Stimulated activated CD8-positive, alpha-beta memory T cell treated with anti-CD3 and anti-CD28 coated beads, Interleukin-4, amount 100 ng/mL, for 1 hour (primary cell): ENCODE results near the gene AIG1.
"Not testable (repeated sequence)": the region's sequence is repeated elsewhere in the genome, so short reads cannot be mapped to it uniquely, and the experiment has no call there.

Experiments
- DNase-seq, 2 donors: peaks; one replicate each; pipeline ENCODE4 v3.0.0-alpha.2; 2020; ENCODE audit warnings: low read depth in 2 of 2, low spot score in 1 of 2

The AIG1 gene

DNA sequence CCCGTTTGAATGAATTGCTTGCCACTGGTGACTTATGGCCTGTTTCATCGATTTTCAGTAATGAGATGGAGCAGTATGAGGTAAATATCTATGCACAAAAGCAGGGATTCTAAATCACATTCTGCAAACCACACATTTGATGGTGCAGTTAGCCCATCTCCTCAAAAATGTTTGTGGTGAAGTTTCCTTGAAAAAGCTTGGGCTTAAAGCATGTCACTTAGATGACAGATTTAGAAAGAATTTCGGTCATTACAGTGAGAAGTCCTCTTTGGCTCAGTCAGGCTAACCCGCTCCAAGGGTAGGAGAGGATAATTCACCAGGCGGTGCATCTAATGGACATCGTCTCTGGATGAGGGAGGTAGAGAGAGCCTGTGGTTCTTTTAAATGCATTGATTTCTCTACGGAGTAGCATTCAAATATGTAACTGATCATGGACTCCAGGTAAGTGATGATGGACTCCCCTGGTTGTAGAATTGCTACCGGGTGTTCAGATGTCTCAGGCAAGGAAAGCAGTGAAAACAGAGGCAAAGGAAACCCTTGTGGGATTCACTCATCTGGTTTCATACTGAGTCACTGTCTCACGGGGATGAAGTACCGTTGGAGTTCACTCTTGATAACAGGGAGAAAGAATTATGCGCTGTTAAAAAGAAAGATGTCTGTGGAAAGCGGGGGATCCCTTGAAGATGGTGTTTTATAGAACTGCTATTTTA is 65.3 kb downstream of the AIG1 start:
- no peak for DNase-seq

DNA sequence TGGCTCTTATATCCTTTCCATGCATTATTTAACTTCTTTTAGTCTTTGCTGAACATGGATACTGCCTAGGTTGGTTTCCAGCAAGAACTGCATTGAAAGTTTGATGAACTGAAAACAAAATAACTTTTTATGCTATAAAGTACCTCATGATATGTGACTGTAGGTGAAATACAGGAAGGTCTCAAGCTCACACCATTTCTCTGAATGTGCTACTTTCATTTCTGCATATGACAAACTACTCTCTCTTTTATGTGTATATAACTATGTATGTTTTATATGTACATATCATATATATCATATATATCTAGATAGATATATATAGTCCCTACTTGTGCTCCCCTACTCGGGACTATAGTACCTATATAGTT is 65.9 kb downstream of the AIG1 start:
- DNase-seq = no peak

DNA sequence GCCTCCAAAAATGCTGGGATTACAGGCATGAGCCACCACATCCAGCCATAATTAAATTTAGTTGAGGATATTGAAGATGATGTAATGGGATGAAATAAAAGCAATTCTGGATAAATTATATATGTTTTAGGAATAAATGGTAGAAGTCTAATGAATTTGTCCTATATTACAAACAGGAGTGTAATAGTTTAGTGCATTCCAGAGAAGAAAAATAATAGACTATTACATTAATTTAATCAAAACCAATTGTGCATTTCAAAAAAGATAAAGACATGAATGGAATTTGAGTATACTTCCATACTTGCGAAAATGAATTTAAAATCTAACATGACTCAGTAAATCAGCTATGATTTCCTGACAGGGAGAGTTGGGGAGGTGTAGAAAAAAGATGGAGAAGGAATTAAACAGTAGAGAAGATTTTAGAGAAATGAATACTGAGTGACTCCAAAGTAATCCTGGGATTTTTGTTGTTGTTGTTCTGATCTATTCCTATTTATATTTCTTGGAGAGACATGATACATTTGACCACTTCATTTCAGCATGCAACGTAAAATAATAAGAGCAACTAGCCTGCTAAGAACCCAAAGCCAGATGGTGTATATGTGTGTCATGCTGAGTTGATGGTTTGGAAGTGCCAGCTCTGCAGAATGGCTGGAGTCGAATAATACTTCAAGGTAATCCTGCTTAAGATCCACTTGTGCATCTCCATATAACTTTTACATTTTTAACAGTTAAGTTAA is 67.4 kb downstream of the AIG1 start:
- DNase-seq = no peak

DNA sequence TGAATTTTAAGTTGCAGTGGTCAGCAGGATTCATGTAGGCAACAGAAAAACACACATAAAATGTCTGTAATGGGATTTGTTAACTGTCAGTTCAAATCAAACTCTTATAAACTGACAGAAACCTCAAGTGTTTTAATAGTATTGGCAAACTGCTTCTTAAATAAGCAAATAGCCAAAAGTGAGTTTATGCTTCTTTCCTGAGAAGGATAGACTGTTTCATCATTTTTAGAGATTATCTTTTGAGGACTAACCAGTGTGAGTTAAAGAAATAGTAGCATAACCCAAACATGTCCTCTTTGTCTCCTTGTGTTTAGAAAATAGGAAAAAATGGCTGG is 68.0 kb downstream of the AIG1 start:
- DNase-seq = no peak

DNA sequence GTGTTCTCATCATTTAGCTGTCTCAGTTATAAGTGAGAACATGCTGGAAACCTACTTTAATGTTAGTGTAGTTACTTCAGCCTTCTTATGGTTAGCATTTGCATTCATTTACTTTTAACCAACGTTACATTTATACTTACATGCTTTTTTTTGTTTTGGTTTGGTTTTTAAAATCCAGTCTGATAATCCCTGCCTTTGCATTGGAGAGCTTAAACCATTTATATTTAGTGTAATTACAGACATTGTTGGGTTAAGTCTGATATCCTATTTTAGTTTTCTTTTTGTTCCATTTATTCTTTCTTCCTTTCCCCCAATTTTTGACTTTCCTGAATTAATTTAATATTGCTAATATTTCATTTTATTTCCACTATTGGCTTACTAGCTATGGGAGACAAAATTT is 70.2 kb downstream of the AIG1 start:
- DNase-seq = no peak

DNA sequence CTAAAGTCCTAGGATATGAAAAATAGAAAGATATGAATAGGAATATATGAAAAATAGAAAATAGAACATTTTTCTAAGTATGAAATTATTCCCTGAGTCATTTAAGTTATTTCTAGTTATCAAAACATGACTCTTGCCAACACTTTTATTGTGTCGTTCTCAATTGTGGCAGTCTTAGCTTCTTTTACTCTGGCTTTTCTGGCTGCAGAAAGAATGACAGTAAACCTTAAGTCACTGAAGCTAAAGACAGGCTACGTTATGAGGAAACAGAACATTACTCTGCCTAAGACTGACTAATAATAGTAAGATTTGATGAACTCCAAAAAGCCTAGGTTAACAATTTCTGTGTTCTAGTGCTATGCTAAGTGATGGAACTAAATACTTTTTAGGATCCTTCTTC is 74.6 kb downstream of the AIG1 start:
- DNase-seq = no peak

DNA sequence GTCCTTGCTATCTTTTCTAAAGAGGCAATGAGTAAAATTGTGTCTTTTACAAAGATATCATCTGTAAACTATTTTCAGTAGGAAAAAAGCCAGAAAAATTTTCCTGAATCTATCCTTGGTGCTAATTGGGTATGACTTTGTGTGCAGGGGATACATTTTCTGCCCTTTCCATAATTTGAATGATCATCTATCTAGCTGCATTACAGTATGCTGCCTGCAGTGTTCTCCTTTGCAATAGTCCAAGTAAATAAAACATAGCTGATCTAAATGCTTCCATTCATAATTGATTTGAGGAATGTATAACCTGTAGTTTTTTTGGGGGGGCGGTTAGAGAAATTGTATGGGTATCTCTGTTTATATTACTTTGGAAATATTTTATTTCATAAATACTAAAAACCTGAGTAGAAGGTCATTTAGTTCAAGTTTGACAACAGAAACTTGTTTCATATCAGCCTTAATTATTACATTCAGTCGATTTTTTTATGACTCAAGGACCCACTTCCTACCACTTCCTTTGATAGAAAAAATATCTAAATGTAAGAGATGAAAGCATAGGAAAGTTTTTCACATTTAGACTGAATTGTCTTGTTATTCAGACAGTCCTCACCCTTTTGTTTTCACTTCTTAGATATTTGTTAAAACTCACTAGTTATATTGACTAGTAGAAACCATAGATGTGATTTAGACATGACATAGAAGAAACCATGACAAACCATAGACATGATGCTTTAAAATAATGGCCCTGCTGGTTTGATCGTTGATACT is 75.3 kb downstream of the AIG1 start:
- DNase-seq = no peak

DNA sequence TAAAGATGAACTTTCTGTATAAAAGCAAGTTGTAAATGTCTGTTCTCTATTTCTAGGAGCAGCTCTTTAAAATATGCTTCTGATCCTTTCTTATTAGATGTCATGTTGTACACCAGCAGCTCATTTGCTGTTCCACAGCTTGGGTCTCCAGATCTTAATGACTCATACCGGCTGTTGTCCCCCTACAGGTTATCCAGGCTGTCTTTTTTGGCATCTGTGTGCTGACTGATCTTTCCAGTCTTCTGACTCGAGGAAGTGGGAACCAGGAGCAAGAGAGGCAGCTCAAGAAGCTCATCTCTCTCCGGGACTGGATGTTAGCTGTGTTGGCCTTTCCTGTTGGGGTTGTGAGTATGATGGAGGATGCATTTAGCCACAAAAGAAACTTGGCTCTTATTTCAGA is 76.0 kb downstream of the AIG1 start:
- no peak for DNase-seq

DNA sequence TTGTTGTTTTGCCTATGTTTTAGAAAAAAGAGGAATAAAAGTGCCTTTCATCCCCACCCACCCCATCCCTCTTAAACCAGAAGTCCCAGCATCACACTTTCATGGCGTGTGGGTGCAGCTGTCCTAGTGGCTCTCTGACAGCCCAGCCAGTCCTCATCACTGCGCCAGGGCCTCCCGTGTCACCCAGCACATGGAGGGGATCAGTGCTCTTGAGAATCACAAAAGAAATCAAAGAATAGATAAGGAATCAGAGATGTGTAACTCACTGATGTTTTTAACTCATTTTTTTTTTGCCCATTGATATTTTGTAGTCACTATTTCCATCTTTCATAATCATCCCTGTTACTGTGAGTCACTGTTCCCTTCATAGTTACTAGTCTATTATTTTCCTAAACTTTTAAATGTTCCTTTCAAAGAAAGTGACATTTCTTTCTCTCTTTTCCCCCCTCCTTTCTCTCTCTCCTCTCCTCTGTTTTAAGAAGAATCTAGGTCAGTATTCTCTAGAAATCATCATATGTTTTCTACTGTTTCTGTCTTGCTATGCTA is 78.6 kb downstream of the AIG1 start:
- no peak for DNase-seq

DNA sequence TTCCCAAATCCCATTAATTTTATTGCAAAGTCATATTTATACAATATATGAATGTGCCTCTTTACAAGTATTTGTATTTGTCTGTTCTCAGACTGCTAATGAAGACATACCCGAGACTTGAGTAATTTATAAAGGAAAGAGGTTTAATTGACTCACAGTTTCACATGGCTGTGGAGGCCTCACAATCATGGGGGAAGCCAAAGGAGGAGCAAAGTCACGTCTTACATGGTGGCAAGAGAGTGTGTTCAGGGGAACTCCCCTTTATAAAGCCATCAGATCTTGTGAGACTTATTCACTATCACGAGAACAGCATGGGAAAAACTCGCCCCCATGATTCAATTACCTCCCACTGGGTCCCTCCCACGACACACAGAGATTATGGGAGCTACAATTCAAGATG is 79.2 kb downstream of the AIG1 start:
- DNase-seq = not testable (repeated sequence)

DNA sequence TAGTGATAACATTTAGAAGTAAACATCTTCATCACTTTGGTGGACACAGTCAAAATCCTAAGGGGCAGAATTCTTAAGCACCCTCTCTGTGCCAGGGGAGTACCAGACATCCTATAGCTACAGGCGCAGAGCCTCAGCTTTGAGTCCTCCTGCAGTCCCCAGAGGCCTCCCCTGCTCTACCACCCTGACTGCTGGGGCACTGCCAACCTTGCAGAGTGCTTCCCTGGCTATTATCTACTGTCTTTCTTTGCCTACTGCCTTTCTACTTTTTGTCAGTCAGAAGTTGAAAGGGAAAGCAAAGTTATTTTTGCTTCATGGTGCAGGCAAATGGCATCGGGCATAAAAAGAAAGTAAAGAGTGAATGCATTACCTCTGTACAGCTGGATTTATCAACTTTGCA is 80.1 kb downstream of the AIG1 start:
- no peak for DNase-seq

DNA sequence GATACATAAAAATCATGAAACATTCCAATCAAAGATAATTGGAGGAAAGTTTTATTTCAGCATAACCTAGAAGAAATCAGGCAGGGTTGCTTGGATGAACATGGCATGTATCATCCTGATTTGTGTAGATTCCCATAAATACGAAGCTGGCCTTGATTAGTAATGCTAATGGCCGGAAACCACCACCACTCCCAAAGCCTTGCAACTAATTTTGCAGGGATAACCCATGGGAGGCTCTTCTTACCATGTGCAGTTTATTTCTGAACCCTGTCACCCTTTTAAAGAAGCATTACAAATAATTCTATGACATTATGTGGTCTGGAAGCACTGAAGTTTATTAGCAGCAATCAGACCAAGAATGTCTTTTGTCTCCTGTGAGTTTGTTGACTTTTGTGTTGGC is 80.8 kb downstream of the AIG1 start:
- no peak for DNase-seq

DNA sequence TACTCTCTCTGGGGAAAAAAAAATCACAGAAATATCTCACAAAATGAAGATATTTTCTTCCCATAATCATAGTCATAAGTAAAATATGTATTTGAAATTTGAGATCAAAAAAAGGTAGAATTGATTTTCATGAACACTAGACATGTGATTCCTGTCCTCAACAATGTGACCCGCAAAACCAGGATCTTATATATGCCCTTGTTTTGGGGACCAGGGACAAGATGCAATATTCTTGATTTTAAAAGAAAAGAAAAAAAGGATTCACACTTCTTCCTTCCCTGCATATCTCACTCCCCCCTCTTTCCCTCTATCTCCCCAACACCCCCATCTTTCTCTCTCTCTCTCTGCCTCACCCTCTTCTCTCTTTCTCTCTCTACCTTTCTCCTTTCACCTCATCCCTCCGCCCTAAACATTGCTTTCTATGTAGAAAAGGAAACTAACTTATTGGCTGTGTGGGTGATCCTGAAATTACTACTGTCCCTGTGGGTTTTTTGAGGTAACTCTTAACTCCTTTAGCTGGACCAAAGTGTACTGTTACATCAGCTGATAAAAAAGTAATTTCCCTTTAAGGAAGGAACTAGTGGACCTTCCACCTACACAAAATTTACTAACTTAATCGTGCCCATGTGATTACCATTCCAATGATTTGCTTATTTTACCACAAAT is 85.6 kb downstream of the AIG1 start:
- DNase-seq = no peak

DNA sequence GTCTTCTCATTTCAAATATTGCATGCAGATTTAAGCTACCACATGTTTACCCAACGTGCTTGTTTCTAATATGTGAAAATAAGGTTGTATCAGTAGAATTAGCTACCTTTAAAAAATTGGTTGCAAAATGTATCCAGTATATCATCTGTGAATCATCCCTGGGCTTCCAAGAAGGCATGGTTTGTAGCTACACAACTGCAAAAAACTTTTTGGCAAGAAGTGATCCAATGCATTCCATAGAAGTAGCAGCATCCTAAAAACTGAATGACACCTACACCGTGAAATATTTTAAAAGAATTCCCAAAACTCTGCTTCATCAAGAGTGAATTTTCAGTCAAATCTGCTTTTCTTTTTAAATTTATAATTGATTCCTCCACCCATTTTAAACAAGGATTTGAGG is 89.1 kb downstream of the AIG1 start:
- no peak for DNase-seq

DNA sequence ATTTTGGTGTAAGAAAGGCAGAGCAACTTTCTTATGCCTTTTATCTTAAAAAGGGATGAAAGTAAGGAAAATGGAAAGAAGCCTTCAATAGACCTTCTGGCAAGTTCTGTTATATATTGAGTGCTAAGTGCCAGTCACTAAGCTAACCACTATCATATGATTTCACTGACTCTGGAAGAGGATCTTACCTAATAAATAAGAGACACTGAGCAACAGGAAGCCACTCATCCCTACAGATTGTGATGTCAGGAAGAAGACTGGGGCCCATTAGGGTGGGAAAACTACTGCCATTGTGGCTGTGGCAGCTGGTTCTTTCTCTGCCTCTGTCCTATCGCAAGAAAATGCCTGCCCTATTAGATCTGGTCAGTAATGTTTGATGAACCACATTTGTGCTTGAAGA is 89.6 kb downstream of the AIG1 start:
- no peak for DNase-seq

DNA sequence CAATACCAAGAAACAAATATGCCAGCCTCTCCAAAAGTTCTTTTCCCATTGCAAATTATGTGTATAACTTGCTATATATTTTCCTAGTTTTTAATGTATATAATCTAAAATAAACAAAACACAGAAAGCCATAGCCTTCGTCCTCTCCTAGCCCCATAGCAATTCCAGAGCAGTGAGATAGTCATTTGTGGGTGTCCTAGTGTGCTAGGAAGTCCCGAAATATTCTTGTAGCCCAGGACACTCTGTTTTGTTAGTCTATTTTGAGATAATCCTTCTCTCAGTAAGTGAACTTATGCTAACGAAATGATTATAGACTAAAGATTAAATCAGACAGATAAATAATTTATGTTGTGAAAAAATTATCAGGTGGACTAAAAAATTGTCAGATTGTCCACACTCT is 90.7 kb downstream of the AIG1 start:
- no peak for DNase-seq

DNA sequence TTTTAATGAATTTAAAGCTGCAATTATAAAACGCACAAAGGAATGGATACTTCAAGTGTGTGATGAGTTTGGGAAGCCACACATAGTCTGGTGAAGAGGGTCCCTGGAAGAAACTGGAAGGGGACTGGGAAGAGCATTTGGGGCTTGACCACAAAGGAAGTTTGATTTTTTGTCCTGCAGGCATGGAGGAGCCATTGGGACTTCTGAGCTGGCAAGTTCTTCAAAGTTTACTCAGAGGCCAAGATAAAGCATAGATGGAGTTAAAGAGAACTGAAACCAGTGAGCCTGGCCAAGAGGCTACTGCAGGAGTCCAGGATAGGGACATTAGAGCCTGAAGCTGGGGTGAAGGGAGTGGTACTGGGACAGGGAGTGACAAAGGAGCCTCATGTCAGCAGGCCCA is 95.0 kb downstream of the AIG1 start:
- no peak for DNase-seq

DNA sequence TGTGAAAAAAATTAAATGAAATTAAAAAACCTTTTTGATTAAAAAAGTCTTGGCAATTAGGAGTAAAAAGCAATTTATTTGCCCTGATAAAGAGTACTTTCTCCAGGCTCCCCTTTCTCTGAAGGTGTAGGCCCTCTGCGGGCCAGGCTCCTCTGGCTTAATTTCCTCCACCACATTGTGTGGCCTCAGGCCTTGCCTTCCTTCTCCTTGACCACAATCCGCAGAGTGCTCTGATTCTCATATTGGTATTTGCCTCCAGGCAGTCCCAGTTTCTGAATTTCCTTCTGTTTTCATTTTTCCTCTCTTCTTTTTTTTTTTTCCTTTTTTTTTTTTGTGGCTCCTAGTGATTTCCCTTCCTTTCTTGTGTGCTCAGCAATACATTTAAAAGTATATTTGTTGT is 96.4 kb downstream of the AIG1 start:
- no peak for DNase-seq

DNA sequence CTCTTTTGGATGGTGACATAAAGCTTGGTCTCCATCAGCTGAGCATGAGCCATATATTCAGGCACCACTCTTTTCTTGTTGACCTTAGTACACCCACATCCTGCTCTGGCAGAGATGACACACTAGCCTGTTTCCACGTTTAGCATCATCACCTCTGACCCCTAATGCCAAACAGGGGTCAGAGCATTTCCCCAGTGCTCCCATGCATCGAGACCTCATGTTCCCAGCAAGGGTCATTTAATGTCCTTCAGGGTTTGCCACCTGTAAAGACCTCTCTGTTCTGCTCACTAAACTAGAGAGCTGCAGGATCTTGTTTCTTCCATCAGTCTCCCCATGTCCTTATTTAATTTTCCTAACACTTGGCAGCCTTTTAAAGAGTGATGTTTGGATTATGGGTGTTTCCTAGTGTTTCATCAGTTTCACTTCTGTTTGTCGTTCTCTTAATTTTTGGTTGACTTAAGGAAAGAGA is 97.5 kb downstream of the AIG1 start:
- DNase-seq = no peak

DNA sequence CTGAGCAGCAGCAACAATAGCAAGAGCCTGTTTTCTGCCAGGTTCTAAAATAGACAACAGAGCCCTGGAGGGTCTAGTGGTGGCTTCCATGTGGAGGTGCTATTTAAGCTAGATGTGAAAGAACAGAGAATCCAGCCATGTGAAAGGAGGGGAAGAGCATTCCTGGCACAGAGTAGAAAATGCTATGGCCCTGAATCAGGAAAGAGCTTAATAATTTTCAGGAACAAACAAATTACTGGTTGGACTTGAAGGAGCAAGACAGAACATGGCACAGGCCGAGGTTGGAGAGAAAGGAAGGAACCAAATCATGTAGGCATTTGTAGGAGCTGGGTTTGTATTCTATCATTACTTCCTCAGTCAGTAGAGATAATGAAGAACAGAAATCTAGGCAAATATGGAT is 98.3 kb downstream of the AIG1 start:
- DNase-seq = no peak

DNA sequence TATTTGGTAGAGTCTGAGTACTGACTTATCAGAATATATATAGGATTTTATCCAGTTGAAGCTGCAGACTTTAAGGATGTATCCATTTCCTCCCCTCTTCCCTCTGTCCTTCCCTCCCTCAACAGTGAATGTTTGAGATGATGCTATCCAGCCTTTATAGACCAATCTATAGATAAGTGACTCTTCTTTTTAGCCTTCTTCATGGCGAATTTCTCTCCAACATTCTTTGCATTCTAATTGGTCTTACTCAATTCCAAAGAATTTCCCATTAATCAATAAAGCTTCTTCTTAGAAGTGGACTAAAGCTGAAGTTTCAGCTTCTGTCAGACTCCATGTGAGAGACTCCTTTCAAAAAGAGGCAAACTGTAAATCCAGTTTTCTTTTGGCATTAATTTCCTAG is 99.3 kb downstream of the AIG1 start:
- no peak for DNase-seq
